Tibial nerve (tissue), 3 donors: ENCODE measurements around the gene PNPLA3.

Experiments used
- CTCF ChIP-seq, 5 experiments: fragments of 200-600 bp in 3 of 5; fragments of 450-650 bp in 2 of 5; sonication (generic) in 3 of 5; IDR thresholded peaks; one replicate each; pipeline ENCODE4 v1.5.1; 2016 to 2019; ENCODE audit warnings: antibody characterized with exemption in 5 of 5, mild to moderate bottlenecking in 3 of 5, moderate library complexity in 2 of 5
- POLR2A ChIP-seq, 2 donors: fragments of 450-650 bp; IDR thresholded peaks; one replicate each; pipeline ENCODE4 v1.6.1; 2017; ENCODE audit warnings: antibody characterized with exemption in 2 of 2, mild to moderate bottlenecking in 2 of 2, moderate library complexity in 2 of 2

- TF ChIP-seq CTCF (IDR thresholded peaks at IDR 0.05) (no peak), POLR2A (IDR thresholded peaks at IDR 0.05) (no peak)
These were observed 34.3 kb downstream of the PNPLA3 start for GRCh38 chr22:43957871-43958270.
